Bronchial epithelial cell (primary cell): ENCODE results near the gene CFAP46. TPM values are rescaled to one million over a fixed set of nuclear protein-coding genes. Genes with fewer than 3 reads are reported as not detected.

ENCODE experiments used
- DNase-seq: peaks from one replicate; pipeline ENCODE4 v3.0.0-alpha.2; 2010; ENCODE audit warnings: low read depth
- FAIRE-seq: peaks from 2 replicates; lab custom pipeline; 2011; peaks lifted over from hg19 to GRCh38; lab: Jason Lieb, UNC
- H3K27me3 ChIP-seq: 2 replicates; pipeline ENCODE4 v1.5.1; 2011; ENCODE audit warnings: low read length; ENCODE audit not compliant: control insufficient read depth, insufficient read depth
- H3K36me3 ChIP-seq: 2 replicates; pipeline ENCODE4 v1.5.1; 2011; ENCODE audit warnings: low read length; ENCODE audit not compliant: control insufficient read depth, insufficient read depth
- H3K4me3 ChIP-seq: 2 replicates; pipeline ENCODE4 v1.5.1; 2011; ENCODE audit warnings: mild to moderate bottlenecking, low read depth, low read length, control low read depth
- CTCF ChIP-seq: IDR thresholded peaks from 2 replicates; pipeline ENCODE4 v1.5.1; 2011; ENCODE audit warnings: mild to moderate bottlenecking, moderate library complexity, low read length, control low read depth, inconsistent platforms; ENCODE audit not compliant: insufficient read depth, severe bottlenecking
- total RNA-seq: library from RNA; depleted of rRNA; stranded (reverse); fragments of >200 nt; gene quantifications from 2 replicates; pipeline ENCODE4 v1.2.1, GENCODE V29; 2014

CFAP46 gene
- total RNA-seq, 1 donor from 2014 or later: 0.26 TPM

DNA sequence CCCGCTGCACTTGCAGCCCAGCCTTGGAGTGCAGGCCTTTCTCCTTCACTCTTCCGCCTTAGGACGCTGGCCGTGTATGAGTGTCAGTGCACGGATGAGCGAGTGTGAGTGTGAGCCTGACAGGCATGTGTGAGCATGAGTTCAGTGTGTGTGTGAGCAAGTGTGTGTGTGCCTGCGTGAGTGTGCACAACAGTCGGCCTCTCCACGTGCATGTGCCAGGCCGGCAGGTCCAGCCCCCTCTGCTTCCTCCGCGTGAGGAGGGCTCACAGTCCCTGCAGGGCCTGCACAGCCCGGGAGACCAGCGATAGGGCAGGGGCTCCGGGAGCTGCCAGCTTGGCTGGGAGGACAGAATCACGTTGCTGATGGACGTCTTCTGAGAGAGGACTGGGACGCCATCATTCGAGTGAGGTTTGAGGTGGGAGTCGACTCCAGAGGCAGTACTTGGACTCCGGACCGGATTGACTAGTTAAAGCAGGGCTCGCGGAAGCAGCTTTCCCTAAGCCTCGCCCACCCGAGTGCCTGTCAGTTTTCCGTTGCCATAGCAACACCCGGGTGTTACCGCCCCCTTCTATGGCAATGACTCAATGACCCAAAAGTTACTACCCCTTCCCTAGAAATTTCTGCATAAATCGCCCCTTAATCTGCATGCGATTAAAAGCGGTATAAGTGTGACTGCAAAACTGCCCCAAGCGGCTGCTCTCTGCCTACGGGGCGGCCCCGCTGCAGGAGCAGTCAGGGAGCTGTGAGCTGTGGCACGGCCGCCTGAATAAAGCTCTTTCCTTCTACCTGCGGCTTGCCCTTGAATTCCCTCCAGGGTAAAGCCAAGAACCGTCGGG lies 19.6 kb upstream of the CFAP46 start:
- FAIRE-seq (no peak), DNase-seq (peak; percentile 53)
- H3K36me3 ChIP-seq: no peaks in the 10 kb centered on the region
- no peak for TF ChIP-seq CTCF
- H3K27me3 ChIP-seq: no peaks in the 10 kb centered on the region
- H3K4me3 ChIP-seq: peak overlapping the region; percentile 38

DNA sequence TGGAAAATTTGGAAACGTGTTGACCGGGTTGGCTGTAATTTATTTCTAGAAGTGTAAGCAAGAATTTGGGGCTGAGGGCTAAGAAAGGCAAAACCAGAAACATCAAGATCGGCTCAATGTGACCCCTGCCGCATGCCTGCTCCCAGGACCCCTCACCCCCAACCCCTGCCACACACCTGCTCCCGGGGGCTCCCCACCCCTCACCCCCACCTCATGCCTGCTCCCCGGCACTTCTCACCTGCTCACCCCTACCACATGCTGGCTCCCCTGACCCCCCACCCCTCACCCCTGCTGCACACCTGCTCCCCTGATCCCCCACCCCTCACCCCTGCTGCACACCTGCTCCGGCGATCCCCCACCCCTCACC lies 19.0 kb upstream of the CFAP46 start:
- TF ChIP-seq CTCF: no peak
- DNase-seq (no peak), FAIRE-seq (no peak)
- Histone ChIP-seq H3K27me3 (no peaks in the 10 kb centered on the region), H3K4me3 (no peak overlapping the region), H3K36me3 (no peaks in the 10 kb centered on the region)

- no peak for TF ChIP-seq CTCF
- Histone ChIP-seq H3K36me3 (no peaks in the 10 kb centered on the region), H3K4me3 (no peak overlapping the region), H3K27me3 (no peaks in the 10 kb centered on the region)
- FAIRE-seq: no peak
- DNase-seq: no peak
Observed at GRCh38 chr10:132960631-132961419, 18.5 kb upstream of the CFAP46 start.

DNA sequence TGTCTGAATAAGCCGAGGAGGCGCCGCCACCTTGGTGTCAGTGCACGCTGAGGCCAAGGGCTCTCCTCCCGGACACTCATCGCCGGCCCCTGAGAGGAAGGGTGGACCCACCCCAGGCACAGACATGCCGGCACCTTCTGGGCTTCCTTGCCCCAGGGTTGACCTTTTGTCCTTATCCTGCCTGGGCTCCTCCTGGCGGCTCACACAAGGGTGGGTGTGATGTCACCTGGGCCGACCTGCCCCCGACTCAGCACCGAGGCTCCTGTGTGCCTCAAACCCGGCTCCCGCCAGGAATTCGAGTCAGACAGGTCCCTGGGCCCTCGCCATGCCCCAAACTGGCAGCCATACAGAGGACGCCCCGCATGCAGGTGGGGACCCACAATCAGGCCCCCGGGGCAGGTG lies 17.7 kb upstream of the CFAP46 start:
- DNase-seq (no peak), FAIRE-seq (no peak)
- Histone ChIP-seq H3K27me3 (no peaks in the 10 kb centered on the region), H3K4me3 (no peak overlapping the region), H3K36me3 (no peaks in the 10 kb centered on the region)
- no peak for TF ChIP-seq CTCF

DNA sequence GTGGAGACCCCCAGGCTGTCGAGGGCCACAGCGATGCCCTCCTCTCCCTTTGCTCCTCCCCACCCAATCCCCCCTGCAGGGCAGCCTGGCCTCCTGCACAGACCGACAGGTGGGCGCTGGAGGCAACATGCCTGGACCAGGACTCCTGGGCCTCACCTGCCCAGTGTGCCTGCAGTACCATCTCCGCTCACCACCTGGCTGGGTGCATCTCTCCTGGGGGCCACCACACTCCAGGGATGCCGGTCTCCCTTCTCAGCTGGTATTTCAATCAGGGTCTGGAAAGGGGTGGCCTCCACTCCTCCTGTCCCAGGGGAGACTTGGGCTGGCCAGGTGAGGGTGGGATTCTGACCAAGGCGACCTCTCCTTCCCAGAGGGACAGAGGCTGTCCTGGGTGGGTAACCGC lies 17.2 kb upstream of the CFAP46 start:
- no peaks in the 10 kb centered on the region for H3K36me3 ChIP-seq
- no peaks in the 10 kb centered on the region for H3K27me3 ChIP-seq
- DNase-seq: no peak
- no peak for TF ChIP-seq CTCF
- no peak overlapping the region for H3K4me3 ChIP-seq
- no peak for FAIRE-seq
